Fibroblast of skin of left quadriceps (primary cell): ENCODE results near the gene VEGFA.
A peak's percentile ranks its signal among the peaks of the same experiment; 100 is the strongest.

Experiments used
- DNase-seq, 2 experiments: peaks; one replicate each; pipeline ENCODE4 v3.0.0-alpha.2; 2013; ENCODE audit warnings: low read depth in 2 of 2

Gene VEGFA

DNA sequence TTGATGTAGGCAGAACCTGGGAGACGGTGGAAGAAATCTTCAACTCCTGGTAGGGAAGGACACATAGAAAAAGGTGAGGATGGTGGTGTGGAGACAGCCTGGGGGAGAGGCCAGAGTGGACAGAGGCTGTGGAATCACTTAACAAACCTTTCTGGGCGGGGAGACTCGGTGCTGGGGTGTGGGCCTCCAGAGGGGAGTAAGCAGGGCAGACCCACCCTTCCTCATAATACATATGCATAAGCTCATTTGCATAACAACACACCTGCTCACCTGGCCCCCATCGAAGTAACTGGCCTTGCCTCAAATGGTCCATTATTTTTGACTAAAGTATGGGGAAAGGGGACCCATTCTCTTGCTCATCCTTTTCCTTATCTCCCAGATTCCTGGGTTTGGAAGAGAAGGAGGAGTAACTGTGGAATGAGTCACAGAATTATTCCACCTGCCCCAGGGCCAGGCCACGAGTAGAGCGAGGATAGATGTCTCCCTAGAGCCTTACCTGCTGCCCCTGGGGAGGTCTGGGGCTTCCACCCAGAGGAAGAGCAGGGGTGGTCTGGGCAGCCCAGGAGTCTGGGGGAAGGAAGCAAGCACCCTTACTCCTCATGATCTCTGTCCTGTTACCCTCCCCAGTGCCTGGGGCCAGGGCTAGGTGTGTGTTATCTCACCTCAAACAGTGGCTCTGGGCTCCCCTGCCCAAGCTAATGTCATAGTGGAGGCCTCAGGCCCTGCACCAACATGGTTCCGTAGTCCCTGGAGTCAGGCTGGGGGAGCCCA is 10.7 kb upstream of the VEGFA start:
- DNase-seq, result no peak

DNA sequence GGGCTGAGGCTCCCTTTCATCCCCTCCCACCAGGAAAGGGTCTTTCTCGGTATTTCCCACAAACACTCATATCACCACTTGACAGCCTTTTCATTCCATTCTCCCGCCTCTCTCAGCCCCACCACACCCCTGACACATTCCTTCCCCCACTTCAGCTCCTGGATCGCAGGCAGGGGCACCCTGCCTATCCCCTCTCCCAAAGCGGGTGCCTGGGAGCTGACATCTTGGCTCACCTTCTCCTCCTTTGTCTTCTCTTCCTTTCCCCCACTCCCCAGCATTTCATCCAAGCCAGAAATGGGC is 10.2 kb upstream of the VEGFA start:
- DNase-seq, result no peak

DNA sequence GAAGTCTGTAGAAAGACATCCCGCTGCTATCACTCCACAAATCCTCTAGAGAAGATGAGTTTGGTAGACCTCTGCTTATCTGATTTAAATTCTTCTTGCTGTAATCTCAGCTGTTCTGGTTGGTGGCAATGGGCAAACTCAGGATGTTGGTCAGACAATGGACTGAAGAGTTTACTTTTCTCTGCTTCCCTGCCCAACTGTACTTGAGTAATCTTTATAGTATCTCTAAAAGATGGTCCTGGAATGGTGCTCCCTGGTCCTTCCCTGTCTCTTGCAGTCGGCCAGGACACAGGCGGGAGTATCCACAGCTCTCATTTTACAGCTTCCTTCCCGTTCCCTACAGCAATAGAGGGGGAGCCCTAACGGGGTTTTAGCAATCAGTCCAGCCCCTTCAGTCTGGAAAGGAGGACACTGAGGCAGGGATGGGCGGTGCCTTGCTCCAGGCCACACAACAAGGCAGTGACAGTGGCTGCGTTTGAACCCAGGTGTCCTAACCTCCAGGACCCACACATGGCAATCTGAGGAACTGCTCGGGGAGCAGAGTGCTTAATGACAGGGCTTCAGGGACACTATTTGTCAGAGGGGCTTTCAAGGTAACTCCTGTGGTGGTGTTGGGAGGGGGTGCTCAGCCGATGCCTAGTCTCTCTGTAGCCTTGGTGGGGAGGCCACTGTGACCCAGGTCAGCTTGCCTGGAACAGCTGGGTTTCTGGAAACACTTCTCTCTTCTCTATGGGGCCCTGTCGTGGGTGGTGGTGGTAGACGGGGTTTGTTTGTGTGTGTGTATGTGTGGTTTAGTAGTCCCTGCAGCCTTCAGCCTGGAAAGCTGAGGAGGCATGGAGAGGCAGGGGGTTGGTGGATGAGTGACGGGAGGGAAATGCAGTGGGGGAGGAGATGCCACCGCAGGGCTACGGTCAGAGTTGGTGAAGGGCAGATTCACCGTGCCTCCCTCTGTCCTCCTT is 9.5 kb upstream of the VEGFA start:
- no peak for DNase-seq

GRCh38 chr6:43761666-43762409 is 8.2 kb upstream of the VEGFA start:
- DNase-seq, result no peak

- DNase-seq, result no peak
Observed at GRCh38 chr6:43762410-43762768, 7.6 kb upstream of the VEGFA start.

- DNase-seq, result peak; percentile 53 to 61
Observed at GRCh38 chr6:43762966-43763695, 6.9 kb upstream of the VEGFA start.

- DNase-seq, result no peak
Observed at GRCh38 chr6:43763812-43764522, 6.0 kb upstream of the VEGFA start.

GRCh38 chr6:43764772-43765171 is 5.2 kb upstream of the VEGFA start:
- no peak for DNase-seq

GRCh38 chr6:43765776-43766499 is 4.1 kb upstream of the VEGFA start:
- no peak for DNase-seq

DNA sequence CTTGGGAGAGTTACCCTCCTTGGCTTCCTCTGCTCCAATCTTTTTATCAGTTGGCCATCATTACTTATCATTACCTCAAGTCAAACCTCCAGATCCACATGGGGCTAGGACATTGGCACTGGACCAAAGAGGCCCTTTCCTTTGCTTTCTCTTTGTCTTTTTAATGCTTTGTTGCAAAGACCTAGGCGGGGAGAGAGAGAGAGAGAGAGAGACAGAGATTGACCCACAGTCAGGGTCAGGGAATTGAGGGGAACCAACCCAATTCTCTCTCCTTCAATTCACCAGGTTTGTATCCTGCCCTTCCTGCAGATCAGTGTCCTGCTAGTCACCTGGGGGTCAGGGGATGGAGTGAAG is 3.5 kb upstream of the VEGFA start:
- DNase-seq, result no peak

GRCh38 chr6:43766964-43767461 is 3.0 kb upstream of the VEGFA start:
- DNase-seq, result no peak

DNA sequence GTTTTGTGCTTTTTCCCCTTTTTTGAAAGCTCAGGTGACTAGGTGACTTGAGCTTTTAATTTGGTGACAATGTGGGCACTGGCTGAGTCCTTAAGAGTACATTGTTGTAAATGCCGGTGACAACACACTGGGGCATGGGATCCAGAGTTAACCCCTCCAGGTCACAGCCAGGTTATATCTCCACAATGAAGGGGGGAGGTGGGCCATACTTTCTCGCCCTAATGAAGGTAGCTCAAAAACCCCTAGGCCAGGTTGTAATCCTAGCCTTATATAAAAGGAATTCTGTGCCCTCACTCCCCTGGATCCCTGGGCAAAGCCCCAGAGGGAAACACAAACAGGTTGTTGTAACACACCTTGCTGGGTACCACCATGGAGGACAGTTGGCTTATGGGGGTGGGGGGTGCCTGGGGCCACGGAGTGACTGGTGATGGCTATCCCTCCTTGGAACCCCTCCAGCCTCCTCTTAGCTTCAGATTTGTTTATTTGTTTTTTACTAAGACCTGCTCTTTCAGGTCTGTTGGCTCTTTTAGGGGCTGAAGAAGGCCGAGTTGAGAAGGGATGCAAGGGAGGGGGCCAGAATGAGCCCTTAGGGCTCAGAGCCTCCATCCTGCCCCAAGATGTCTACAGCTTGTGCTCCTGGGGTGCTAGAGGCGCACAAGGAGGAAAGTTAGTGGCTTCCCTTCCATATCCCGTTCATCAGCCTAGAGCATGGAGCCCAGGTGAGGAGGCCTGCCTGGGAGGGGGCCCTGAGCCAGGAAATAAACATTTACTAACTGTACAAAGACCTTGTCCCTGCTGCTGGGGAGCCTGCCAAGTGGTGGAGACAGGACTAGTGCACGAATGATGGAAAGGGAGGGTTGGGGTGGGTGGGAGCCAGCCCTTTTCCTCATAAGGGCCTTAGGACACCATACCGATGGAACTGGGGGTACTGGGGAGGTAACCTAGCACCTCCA is 2.2 kb upstream of the VEGFA start:
- DNase-seq, result no peak

GRCh38 chr6:43768506-43768860 is 1.5 kb upstream of the VEGFA start:
- no peak for DNase-seq

DNA sequence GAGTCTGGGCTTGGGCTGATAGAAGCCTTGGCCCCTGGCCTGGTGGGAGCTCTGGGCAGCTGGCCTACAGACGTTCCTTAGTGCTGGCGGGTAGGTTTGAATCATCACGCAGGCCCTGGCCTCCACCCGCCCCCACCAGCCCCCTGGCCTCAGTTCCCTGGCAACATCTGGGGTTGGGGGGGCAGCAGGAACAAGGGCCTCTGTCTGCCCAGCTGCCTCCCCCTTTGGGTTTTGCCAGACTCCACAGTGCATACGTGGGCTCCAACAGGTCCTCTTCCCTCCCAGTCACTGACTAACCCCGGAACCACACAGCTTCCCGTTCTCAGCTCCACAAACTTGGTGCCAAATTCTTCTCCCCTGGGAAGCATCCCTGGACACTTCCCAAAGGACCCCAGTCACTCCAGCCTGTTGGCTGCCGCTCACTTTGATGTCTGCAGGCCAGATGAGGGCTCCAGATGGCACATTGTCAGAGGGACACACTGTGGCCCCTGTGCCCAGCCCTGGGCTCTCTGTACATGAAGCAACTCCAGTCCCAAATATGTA is 957 bp upstream of the VEGFA start:
- peak; percentile 85 to 86 for DNase-seq

DNA sequence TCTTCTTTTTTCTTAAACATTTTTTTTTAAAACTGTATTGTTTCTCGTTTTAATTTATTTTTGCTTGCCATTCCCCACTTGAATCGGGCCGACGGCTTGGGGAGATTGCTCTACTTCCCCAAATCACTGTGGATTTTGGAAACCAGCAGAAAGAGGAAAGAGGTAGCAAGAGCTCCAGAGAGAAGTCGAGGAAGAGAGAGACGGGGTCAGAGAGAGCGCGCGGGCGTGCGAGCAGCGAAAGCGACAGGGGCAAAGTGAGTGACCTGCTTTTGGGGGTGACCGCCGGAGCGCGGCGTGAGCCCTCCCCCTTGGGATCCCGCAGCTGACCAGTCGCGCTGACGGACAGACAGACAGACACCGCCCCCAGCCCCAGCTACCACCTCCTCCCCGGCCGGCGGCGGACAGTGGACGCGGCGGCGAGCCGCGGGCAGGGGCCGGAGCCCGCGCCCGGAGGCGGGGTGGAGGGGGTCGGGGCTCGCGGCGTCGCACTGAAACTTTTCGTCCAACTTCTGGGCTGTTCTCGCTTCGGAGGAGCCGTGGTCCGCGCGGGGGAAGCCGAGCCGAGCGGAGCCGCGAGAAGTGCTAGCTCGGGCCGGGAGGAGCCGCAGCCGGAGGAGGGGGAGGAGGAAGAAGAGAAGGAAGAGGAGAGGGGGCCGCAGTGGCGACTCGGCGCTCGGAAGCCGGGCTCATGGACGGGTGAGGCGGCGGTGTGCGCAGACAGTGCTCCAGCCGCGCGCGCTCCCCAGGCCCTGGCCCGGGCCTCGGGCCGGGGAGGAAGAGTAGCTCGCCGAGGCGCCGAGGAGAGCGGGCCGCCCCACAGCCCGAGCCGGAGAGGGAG is 580 bp downstream of the VEGFA start:
- DNase-seq, result no peak

DNA sequence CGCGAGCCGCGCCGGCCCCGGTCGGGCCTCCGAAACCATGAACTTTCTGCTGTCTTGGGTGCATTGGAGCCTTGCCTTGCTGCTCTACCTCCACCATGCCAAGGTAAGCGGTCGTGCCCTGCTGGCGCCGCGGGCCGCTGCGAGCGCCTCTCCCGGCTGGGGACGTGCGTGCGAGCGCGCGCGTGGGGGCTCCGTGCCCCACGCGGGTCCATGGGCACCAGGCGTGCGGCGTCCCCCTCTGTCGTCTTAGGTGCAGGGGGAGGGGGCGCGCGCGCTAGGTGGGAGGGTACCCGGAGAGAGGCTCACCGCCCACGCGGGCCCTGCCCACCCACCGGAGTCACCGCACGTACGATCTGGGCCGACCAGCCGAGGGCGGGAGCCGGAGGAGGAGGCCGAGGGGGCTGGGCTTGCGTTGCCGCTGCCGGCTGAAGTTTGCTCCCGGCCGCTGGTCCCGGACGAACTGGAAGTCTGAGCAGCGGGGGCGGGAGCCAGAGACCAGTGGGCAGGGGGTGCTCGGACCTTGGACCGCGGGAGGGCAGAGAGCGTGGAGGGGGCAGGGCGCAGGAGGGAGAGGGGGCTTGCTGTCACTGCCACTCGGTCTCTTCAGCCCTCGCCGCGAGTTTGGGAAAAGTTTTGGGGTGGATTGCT is 1.3 kb downstream of the VEGFA start:
- no peak for DNase-seq

GRCh38 chr6:43771858-43772680 is 2.1 kb downstream of the VEGFA start:
- no peak for DNase-seq
